GM18502 (cell line): Measurements from ENCODE around the gene B3GALT6.

Source experiments
- ATAC-seq: cut with Tn5 transposase; IDR thresholded peaks from one replicate; pipeline ENCODE4 v1.9.1; 2021; ENCODE audit warnings: mild to moderate bottlenecking; ENCODE audit not compliant: unreplicated experiment, poor library complexity

B3GALT6 gene

DNA sequence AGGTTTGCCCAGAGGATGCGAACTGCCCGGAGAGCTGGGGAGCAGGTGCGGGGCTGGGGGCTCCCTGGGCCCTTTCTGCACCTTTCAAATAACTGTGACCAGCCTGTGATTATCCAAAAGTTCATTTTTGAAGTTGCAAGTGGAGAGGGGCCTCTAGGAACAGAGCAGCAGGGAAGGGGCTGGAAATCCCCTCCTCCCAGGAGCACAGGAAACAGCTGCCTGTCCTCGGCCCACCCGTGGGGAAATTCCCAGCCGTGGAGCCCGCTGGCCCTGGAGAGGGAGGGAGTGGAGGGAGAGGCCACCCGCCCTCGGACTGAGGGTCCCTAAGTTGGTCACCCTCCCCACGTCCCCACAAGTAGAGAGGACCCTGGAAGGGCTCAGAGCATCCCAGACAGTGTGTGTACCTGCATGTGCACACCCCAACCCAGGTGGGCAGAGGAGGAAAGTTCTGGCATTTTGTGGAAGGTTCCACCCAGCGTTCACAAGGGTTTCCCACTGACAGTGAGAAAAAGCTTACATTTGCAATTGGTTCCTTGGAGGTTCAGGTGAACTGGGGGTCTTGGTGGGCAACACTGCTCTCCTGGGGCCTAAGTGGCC, 16.9 kb upstream of the B3GALT6 start:
- no peak for ATAC-seq

DNA sequence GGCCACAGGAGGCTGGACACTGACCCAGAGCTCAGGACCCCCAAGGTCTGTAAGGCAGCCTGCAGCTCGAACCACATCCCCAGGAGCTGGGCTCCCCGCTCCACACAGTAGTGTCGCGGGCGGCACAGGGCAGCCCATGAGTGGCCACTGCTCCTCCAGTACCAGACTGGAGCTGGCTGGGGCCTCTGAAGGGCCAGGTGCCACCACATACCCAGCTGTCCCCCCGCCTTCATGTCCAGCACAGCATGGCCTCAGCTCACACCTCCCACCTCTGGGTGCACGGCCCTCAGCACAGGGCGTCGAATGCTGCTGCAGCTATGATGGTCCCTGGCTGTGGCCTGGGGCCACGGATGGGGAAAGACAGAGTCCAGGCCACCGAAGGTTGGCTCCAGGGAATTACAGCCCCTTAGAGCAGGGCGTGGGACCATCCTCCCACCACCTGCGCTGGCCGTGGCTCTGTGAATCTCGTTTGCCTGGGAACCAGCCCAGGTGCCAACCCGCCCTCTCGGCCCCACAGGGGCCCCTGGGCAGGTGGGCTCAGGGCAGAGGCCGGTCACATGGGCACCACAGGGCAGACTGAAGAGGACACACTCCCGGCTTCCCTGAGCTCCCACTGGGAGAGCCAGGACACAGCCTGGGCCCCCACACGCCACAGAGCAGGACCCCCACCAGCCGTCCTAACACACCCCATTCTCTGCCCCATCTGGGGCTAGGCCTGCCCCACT, 16.0 kb upstream of the B3GALT6 start:
- no peak for ATAC-seq

DNA sequence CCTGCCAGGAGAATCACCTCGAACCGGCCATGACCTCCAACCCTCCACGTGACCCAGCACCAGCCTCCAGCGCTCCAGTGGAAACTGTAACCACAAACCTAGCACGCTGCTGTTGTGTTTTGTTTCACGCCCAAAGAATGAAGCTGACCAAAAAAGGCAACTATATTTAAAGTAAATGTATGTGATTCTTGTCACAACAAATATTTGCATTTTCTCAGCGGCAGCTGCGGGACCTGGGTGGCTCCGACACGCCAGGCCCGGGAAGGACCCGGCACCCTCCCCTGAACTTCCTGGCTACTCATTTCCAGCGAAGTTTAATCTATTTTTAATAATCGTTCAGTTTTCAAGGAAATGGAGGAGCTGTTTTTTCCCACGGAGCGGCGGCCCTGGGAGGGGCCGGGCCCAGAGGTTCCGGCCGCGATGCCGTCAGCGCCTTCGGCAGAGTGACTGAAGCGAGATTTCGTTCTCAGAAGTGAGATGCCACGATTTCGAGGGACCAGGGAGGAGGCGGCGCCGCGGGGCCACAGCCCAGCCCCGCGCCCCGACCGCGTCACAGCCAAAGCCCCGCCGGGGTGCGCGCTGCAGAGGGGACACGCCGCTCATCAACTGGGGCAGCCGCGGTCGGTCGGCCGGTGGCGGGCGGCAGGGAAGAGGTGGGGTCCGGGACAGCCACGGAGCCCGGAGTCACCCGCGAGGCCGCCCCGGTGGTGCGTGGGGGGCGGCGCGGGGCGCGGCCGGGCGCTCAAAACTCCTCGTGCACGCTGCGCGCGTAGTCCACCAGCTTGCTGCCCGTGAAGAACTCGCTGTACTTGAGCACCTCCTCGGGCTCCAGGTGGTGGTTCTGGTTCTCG, 15.0 kb upstream of the B3GALT6 start:
- ATAC-seq = no peak

DNA sequence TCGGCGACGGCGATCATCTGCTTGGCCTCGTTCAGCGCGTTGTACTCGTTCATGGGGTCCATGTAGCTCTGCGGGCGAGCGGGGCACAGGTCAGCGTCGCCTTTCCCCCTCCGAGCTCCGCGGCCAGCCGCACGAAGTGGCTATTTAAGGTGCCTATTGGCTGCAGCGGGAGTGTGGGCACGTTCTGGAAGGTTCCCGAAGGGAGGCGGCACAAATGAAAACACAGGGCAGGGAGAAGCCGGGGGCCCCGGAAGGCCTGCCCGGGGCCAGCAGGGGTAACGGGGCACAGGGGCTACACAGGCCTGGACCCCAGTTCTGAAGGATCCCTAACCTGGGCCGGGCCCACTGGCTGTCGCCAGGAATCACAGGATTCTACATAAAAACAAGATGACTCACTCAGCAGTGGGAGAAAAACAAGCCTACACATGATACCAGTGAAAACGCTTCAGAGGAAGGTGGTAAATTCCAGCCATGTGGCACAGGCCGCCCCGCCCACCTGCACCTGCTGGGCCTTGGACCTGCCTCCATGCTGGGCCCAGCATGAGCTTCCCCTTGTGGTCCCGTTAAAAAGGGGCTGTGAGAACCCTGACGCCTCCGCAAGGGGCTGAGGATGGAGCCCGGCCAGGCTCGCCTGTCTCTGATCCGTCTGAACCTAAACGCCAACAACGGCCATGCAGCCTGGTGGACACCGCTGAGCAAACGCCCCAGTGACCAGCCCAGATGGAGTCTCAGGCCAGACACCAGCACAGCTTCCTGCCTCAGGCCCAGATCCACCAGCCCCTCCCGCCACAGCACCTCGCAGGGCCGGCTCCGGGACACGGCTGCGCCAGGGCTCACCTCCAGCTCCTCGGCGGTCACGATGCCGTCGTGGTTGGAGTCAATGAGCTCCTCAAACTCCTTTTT, 14.2 kb upstream of the B3GALT6 start:
- no peak for ATAC-seq

DNA sequence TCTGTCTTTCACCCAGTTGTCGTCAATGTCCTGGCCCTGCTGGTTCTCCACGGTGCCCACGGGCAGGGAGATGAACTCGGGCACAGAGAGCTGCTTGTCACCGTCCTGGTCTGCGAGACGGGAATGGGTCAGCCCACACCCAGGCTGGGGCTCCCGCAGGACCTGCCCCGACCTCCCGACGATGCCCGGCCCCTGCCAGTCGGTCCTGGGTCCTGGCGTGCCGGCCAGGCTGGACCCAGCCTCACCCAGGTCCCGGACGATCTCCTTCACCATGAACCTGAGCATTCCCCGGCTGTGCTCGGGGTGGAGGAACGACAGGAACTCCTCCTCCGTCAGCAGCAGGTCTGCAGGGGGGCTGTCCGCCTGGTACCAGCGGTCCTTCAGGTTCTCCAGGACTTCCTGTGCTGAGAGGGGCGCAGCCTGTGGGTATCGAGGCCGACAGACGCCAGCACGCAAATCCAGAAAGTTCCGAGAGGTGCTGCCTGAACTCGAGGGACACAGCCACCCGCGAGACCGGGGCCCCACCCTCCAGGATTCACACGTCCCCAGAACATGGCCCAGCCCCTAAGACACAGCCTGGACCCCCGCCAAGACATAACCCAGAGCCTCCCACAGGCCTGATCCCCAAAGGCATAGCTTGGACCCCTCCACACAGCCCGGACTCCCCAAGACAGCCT, 13.4 kb upstream of the B3GALT6 start:
- ATAC-seq = no peak

DNA sequence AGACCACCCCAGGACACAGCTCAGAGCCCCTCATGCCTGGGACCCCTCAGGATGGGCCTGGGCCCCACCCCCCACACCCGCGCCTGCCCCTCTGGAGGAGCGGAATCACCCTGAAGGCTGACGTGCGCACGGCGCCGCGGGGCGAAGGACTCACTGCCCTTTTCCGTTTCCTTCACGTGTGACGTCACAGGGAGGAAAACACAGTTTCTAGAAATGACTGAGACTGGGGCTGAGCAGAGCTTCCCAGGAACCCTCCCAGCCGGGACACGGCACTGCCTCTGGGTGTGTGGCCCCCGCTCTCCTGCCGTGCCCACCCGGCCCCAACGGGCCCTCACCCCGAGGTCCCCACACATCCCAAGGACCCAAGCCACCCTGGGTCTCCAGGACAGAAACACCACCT, 12.7 kb upstream of the B3GALT6 start:
- ATAC-seq = no peak

DNA sequence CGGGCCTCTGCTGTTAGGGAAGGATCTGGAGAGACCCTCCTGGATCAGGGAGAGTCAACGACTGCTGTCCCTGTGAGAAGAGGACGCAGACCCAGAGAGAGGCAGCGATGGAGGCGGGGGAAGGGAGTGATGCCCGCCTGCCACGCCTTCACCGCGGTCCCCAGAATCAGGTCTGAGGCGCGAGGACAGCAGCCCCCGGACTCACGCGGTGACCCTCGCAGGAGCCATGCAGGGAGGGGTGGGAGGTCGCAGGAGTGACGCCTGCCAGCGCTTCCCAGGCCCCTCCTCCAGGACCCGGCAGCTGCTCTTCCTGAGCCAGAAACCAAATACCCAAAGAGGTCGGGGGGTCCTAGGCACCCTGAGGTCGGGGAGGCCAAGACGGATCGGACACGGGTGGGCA, 11.8 kb upstream of the B3GALT6 start:
- no peak for ATAC-seq

DNA sequence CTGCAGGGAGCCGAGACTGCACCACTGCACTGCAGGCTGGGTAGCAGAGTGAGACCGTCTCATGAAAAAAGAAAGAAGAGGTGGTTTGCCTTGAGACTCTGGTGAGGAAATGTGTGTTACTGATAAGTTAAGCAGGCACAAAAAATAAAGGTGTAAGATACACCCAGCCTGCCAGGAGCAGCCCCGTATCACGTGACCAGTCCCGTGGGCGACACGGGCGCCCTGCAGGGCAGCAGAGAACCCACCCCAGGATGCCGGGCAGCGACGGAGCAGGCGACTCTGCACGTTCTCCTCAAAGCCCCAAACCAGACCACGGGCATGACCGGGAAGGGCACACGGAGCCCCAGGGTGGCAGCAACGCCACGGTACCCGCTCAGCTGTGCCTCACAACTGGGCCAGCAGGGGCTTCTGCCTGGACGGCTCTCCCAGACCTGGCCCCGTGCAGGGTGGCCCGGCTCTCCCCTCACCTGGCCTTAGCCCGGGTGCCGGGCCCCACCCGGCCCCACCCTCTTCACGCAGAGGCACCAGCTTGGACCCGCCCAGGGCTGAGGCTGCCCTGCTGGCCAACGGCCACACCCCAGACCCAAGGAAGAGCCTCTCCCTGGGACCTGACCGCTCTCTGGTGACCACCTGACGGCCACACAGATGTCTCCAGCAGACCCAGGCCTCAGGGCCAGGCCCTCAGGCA, 10.0 kb upstream of the B3GALT6 start:
- ATAC-seq = no peak

DNA sequence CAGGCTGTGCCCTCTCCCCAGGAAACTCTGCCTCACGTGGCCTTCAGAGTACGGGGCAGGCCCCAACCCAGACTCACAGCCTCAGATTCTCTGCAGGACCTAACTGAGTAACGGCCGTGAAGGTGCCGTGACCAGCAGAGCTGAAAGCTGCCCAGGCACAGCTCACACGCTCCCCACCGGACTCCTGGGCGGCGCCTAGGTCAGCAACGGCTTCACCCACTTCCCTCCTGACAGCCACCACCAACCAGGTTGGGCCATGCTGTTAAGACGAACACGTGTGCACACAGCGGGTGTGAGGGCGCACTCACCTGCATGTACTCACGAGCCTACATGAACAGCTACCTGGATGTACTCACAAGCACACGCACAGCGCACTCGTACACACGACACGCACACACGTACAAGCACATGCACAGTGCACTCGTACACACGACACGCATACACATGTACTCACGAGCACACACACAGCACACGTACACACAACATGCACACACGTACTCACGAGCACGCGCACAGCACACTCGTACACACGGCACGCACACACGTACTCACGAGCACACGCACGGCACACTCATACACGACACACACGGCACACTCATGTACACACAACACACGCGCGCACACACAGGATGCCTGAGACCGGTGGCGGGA, 9.3 kb upstream of the B3GALT6 start:
- ATAC-seq = no peak

DNA sequence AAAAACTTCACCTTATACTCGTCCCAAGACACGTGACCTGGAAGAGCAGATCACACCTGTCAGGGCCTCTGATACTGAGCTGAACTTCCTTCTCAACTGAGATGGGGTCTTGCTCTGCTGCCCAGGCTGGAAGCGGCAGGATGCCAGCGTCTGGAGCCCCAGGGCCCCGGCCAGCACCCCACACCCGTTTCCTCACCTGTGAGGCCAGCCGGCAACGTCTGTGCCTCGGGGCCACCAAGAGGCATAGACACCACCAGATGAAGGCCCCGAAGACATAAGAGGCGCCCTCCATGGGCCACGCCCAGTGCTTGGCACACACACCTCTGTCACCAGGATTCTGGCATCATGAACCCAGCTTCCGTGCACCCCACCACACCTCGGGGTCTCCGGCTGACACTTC, 8.7 kb upstream of the B3GALT6 start:
- no peak for ATAC-seq

DNA sequence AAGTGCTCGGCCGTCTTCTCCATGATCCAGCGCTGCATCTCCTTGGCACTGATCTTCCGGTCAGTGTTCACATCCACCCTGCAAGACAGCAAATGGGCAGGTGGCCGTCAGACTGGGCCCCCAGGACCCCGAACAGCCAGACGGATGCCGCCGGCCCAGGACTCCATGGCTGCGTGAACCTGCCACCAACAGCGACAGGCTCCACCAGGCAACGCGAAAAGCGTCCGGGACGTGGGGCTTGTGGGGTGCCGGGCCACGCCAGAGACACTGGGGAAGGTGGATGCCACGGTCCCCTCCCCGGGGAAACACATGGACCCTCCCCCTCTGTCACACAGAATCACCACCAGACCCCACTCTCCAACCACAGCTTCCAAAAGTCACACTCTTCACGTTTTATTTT, 8.1 kb upstream of the B3GALT6 start:
- no peak for ATAC-seq

DNA sequence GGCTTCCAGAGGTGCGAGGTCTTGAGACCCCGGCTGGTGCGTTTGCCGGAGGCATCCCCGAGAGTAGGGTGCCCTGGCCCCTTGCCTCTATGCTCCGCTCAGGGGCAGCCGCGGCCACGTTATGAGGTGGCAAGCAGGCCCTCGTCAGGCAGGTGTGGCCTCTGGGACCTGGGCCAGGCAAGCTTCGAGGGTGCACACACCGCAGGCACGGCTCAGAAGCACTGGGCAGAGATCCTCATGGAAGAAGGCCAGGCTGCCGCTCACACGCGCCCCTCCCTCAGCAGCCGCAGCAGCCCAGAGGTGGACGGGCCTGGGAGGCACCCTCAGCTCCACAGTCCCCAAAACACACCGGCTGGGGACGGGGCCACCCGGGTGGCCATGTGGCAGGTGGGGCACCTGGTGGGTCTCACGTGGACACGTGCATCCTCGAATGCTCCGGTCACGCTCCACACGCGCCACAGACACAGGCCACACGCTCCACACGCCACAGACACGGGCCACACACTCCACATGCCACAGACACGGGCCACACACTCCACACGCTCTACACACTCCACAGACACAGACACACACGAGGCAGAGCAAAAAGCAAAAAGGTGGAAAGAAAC, 6.7 kb upstream of the B3GALT6 start:
- no peak for ATAC-seq

DNA sequence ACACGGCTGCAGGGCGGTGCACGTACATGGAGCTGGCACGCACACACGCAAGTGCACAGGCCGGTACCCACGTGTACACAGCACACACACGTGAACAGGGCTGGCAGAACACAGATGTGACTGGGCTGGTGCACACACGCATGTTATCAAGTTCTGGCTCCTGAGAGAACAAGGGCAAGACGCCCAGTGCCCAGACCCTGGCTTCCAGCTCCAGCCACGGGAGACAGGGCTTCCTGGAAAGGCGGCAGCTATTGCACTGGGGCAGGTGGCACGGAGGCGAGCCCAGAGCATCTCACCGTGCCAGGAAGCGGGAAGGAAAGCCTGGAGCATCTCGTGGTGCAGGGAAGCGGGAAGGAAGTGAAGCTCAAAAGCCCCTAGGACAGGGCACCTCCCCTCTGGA, 6.1 kb upstream of the B3GALT6 start:
- ATAC-seq = no peak

DNA sequence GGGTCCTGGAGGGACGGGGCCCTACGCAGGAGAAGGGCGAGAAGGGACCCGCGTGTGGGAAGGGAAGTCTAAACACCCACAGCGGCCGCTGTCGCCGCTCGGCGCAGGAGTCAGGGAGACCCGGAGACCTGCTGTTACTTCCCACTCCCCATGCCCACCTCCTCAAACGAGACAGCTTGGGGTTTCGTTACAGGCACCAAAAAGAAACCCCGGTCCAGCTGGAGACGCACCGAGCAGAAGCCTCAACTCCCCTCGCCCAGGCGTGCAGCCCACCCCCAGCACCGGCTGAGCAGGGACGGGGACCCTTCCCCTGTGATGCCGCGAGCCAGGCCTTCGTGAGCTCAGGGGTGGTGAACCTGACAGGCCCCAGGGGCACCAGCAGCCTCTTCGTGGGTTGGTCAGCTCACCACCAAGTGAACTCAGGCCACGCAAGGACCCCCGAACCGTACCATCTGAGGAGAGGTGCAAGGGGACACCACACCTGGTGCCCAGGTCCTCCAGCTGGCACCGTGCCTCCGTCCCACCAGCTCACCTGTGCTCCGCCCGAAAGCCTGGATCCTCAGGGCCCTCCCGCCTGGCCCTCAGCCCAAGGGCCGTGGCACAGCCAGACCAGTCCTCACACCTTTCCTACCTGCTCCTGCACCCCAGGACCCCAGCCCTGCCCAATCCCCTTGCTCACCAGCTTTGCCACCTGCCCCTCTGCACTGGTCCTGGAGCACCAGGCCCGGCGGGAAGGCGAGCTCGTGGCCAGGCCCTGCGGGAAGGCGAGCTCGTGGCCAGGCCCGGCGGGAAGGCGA, 5.3 kb upstream of the B3GALT6 start:
- ATAC-seq = no peak

DNA sequence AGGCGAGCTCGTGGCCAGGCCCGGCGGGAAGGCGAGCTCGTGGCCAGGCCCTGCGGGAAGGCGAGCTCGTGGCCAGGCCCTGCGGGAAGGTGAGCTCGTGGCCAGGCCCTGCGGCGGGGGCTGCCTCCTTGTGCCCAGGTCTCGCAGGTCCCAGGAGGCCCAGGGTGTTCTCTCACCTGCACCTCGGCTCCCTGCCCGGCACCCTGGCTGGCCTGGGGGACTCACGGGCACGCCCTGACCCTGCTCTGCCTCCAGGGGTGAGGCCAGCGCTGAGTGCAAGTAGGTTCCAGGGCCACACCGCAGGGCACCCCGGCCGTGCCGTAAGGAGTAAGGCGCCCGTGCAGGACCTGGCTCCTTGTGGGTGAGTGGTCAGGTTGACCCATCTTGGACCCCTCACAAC, 4.7 kb upstream of the B3GALT6 start:
- ATAC-seq = no peak

DNA sequence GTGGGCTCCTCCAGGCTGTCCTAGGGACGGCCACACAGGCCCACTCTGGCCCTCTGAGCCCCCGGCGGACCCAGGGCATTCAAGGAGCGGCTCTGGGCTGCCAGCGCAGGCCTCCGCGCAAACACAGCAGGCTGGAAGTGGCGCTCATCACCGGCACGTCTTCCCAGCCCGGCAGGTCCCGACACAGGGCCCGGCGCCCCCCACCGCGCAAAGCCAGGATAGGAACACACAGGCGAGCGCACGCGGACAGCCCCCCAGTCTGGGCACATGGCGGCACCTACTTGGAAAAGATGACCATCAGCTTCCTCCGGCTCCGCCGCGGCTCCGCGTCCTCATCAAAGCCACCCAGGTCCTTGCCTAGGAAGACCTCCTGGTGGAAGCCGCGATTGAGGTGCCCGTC, 3.9 kb upstream of the B3GALT6 start:
- no peak for ATAC-seq

DNA sequence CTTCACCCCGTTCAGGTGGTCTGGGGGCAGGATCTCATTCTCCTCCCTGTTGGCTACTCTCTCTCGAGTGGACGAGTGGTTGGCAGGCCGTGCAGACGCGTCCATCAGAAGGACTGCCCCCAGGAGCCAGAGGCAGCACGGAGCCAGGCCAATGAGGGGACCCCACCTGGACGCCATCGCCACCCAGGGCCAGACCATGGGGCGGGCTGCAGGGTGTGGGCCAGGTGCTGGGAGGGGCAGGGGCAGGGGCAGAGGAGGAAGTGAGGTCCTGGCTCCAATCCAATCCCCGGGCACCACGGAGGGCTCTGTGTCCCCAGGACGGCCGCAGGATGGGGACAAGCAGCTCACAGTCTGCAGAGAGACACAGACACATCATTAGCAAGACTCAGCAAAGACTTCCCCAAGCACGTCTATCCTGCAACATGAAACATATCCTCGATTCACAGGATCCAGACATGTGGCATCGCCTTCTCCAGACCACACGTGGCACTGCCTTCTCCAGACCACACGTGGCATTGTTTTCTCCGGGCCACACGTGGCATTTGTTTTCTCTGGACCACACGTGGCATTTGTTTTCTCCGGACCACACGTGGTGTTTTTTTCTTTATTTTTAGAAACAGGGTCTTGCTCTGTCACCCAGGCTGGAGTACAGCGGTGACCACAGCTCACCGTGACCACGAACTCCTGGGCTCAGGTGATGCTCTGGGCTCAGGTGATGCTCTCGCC, 3.3 kb upstream of the B3GALT6 start:
- no peak for ATAC-seq
